Fibroblast of lung (primary cell): Measurements from ENCODE around the gene PLA2G6.

ENCODE experiments used
- EZH2 ChIP-seq: IDR thresholded peaks from 2 replicates; pipeline ENCODE4 v1.5.1; 2012; ENCODE audit warnings: low read length, control low read depth, mild to moderate bottlenecking; ENCODE audit errors: missing control alignments
- TF ChIP-seq, protein P1 (sequence below), 2 donors: IDR thresholded peaks in 1 of 2; conservative IDR thresholded peaks in 1 of 2; 1 replicate in 1 of 2; 2 replicates in 1 of 2; pipeline ENCODE4 v1.5.1; 2011 to 2012; ENCODE audit warnings: low read length in 2 of 2, control low read depth in 1 of 2, inconsistent platforms in 1 of 2, low read depth in 1 of 2, mild to moderate bottlenecking in 1 of 2

DNA sequence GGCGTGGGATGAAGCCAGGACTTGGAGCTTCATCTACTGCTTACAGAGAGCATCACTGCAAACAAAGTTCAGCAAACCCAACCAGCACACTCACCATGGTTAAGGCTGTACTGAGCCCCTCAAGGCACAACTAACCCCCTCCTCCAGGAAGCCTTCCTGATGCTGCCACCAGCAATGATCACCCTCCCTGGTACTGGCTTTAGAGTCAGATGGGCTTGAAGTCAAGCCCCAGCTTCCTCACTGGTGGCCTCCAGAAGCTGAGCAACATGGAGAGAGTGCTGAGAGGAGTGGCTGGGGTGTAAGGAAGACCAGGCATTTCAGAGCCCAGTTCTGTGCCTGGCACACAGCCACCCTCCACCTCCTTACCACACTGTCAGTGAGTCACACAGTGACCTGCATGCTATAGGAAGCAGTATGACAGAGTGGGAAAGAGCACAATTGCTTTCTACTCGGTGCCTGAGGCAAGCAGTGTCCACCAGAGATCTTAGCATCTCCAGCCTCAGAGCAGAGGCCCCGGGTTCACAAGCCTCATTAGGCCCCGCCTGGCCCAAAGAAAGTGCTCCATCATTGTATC lies 46.4 kb downstream of the PLA2G6 start:
- TF ChIP-seq, protein P1, sequence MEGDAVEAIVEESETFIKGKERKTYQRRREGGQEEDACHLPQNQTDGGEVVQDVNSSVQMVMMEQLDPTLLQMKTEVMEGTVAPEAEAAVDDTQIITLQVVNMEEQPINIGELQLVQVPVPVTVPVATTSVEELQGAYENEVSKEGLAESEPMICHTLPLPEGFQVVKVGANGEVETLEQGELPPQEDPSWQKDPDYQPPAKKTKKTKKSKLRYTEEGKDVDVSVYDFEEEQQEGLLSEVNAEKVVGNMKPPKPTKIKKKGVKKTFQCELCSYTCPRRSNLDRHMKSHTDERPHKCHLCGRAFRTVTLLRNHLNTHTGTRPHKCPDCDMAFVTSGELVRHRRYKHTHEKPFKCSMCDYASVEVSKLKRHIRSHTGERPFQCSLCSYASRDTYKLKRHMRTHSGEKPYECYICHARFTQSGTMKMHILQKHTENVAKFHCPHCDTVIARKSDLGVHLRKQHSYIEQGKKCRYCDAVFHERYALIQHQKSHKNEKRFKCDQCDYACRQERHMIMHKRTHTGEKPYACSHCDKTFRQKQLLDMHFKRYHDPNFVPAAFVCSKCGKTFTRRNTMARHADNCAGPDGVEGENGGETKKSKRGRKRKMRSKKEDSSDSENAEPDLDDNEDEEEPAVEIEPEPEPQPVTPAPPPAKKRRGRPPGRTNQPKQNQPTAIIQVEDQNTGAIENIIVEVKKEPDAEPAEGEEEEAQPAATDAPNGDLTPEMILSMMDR (conservative IDR thresholded peaks at IDR 0.05 in 1 of 2, IDR thresholded peaks at IDR 0.05 in 1 of 2; ENCODE audit: low read depth in 1 of 2, low read length in 2 of 2), result no peak
- TF ChIP-seq EZH2, result no peak
